ENCODE results near the gene SULT1C3.

SULT1C3 gene

GRCh38 chr2:108266218-108266617 lies 26.4 kb downstream of the SULT1C3 start:
- no peaks in the 10 kb centered on the region for H3K27me3 ChIP-seq (ENCODE audit: insufficient read depth, low read length, poor library complexity)
- H3K23ac ChIP-seq (ENCODE audit: low read length), result no peak overlapping the region
- no CpG with 5 or more reads among the region's 3 CpGs for WGBS (ENCODE audit: extremely low coverage, insufficient coverage, low lambda C conversion rate)
- H2BK5ac ChIP-seq (ENCODE audit: low read length), result no peak overlapping the region
- H3K27ac ChIP-seq (ENCODE audit: low read depth, low read length), result no peak overlapping the region
- H3K9ac ChIP-seq (ENCODE audit: low read length), result no peak overlapping the region
- H3K79me1 ChIP-seq (ENCODE audit: low read length), result no peaks in the 10 kb centered on the region
- no peak overlapping the region for H3K4me2 ChIP-seq (ENCODE audit: low read length)
- no peak overlapping the region for H3K4me3 ChIP-seq (ENCODE audit: low read length)
- no peak overlapping the region for H4K5ac ChIP-seq (ENCODE audit: low read length)
- H3K56ac ChIP-seq (ENCODE audit: low read length), result no peak overlapping the region
- no peaks in the 10 kb centered on the region for H3K36me3 ChIP-seq (ENCODE audit: control insufficient read depth, insufficient read depth, low read length)
- no peak overlapping the region for H4K8ac ChIP-seq (ENCODE audit: low read depth, low read length)
- H2AK5ac ChIP-seq (ENCODE audit: low read length), result no peak overlapping the region
- H3K79me2 ChIP-seq (ENCODE audit: control insufficient read depth, insufficient read depth, low read length), result no peaks in the 10 kb centered on the region
- DNase-seq, result no peak
- H3K4ac ChIP-seq (ENCODE audit: low read depth, low read length), result no peak overlapping the region
- no peak overlapping the region for H3K18ac ChIP-seq (ENCODE audit: low read length)
- H2BK120ac ChIP-seq (ENCODE audit: low read depth, low read length), result no peak overlapping the region
- H3K4me1 ChIP-seq (ENCODE audit: control insufficient read depth, low read depth, low read length), result no peaks in the 10 kb centered on the region
- no peak overlapping the region for H2BK15ac ChIP-seq (replicated peaks; ENCODE audit: low read depth)

GRCh38 chr2:108267101-108267500 lies 27.3 kb downstream of the SULT1C3 start:
- no peak for DNase-seq
- Histone ChIP-seq H3K27ac (ENCODE audit: low read depth, low read length) (no peak overlapping the region), H3K4me3 (ENCODE audit: low read length) (no peak overlapping the region)

GRCh38 chr2:108268001-108268400 lies 28.2 kb downstream of the SULT1C3 start:
- Histone ChIP-seq H3K4me2 (ENCODE audit: low read length) (no peak overlapping the region), H3K23ac (ENCODE audit: low read length) (no peak overlapping the region), H3K4me3 (ENCODE audit: low read length) (no peak overlapping the region), H3K4me1 (ENCODE audit: control insufficient read depth, low read depth, low read length) (no peaks in the 10 kb centered on the region), H3K4ac (ENCODE audit: low read depth, low read length) (no peak overlapping the region), H2BK15ac (replicated peaks; ENCODE audit: low read depth) (no peak overlapping the region), H3K79me2 (ENCODE audit: control insufficient read depth, insufficient read depth, low read length) (no peaks in the 10 kb centered on the region), H4K8ac (ENCODE audit: low read depth, low read length) (no peak overlapping the region), H3K36me3 (ENCODE audit: control insufficient read depth, insufficient read depth, low read length) (no peaks in the 10 kb centered on the region), H4K5ac (ENCODE audit: low read length) (no peak overlapping the region), H3K18ac (ENCODE audit: low read length) (no peak overlapping the region), H3K27ac (ENCODE audit: low read depth, low read length) (no peak overlapping the region), H3K9ac (ENCODE audit: low read length) (no peak overlapping the region), H3K56ac (ENCODE audit: low read length) (no peak overlapping the region), H2AK5ac (ENCODE audit: low read length) (no peak overlapping the region), H2BK5ac (ENCODE audit: low read length) (no peak overlapping the region), H3K27me3 (ENCODE audit: insufficient read depth, low read length, poor library complexity) (no peaks in the 10 kb centered on the region), H2BK120ac (ENCODE audit: low read depth, low read length) (no peak overlapping the region), H3K79me1 (ENCODE audit: low read length) (no peaks in the 10 kb centered on the region)
- no peak for DNase-seq
- WGBS (ENCODE audit: extremely low coverage, insufficient coverage, low lambda C conversion rate), result no CpG with 5 or more reads among the region's 4 CpGs

More at GRCh38 chr2:108267101-108267500, 27.3 kb downstream of the SULT1C3 start:
- Histone ChIP-seq H3K4me1 (ENCODE audit: control insufficient read depth, low read depth, low read length) (no peaks in the 10 kb centered on the region), H3K27me3 (ENCODE audit: insufficient read depth, low read length, poor library complexity) (no peaks in the 10 kb centered on the region), H3K36me3 (ENCODE audit: control insufficient read depth, insufficient read depth, low read length) (no peaks in the 10 kb centered on the region), H3K79me2 (ENCODE audit: control insufficient read depth, insufficient read depth, low read length) (no peaks in the 10 kb centered on the region), H3K9ac (ENCODE audit: low read length) (no peak overlapping the region), H3K23ac (ENCODE audit: low read length) (no peak overlapping the region), H3K56ac (ENCODE audit: low read length) (no peak overlapping the region), H2BK5ac (ENCODE audit: low read length) (no peak overlapping the region), H3K4ac (ENCODE audit: low read depth, low read length) (no peak overlapping the region), H3K4me2 (ENCODE audit: low read length) (no peak overlapping the region), H2BK15ac (replicated peaks; ENCODE audit: low read depth) (no peak overlapping the region), H4K8ac (ENCODE audit: low read depth, low read length) (no peak overlapping the region), H3K79me1 (ENCODE audit: low read length) (no peaks in the 10 kb centered on the region), H3K18ac (ENCODE audit: low read length) (no peak overlapping the region), H2BK120ac (ENCODE audit: low read depth, low read length) (no peak overlapping the region), H2AK5ac (ENCODE audit: low read length) (no peak overlapping the region), H4K5ac (ENCODE audit: low read length) (no peak overlapping the region)
- WGBS (ENCODE audit: extremely low coverage, insufficient coverage, low lambda C conversion rate), result no CpG with 5 or more reads among the region's 5 CpGs

DNA sequence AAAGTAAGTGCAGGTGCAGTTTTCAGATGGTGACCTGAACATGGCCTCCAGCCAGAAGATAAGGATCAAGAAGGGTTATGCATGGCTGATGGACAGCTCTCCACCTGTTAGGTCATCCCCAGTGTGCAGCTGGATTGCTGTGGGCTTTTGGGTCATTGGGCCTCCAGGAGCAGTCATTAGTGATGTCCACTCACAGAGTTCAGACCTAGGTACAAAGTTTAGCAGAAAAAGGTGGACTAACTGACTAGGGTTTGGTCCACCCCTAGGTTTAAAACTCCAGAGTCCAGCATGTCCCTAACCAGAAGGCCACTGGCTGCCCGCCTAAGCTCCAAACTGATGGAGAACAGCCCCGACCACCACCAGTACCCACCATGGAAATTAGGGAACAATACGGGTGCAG lies 30.6 kb downstream of the SULT1C3 start:
- Histone ChIP-seq H2BK120ac (ENCODE audit: low read depth, low read length) (no peak overlapping the region), H2BK5ac (ENCODE audit: low read length) (no peak overlapping the region), H3K56ac (ENCODE audit: low read length) (no peak overlapping the region), H3K4me2 (ENCODE audit: low read length) (no peak overlapping the region), H3K23ac (ENCODE audit: low read length) (no peak overlapping the region), H2BK15ac (replicated peaks; ENCODE audit: low read depth) (no peak overlapping the region), H3K18ac (ENCODE audit: low read length) (no peak overlapping the region), H3K79me1 (ENCODE audit: low read length) (no peaks in the 10 kb centered on the region), H3K79me2 (ENCODE audit: control insufficient read depth, insufficient read depth, low read length) (no peaks in the 10 kb centered on the region), H3K4me1 (ENCODE audit: control insufficient read depth, low read depth, low read length) (no peaks in the 10 kb centered on the region), H4K8ac (ENCODE audit: low read depth, low read length) (no peak overlapping the region), H2AK5ac (ENCODE audit: low read length) (no peak overlapping the region), H3K9ac (ENCODE audit: low read length) (no peak overlapping the region), H3K4me3 (ENCODE audit: low read length) (no peak overlapping the region), H3K4ac (ENCODE audit: low read depth, low read length) (no peak overlapping the region), H3K27me3 (ENCODE audit: insufficient read depth, low read length, poor library complexity) (no peaks in the 10 kb centered on the region), H3K36me3 (ENCODE audit: control insufficient read depth, insufficient read depth, low read length) (no peaks in the 10 kb centered on the region), H4K5ac (ENCODE audit: low read length) (no peak overlapping the region), H3K27ac (ENCODE audit: low read depth, low read length) (no peak overlapping the region)
- DNase-seq, result no peak
- no CpG with 5 or more reads among the region's 3 CpGs for WGBS (ENCODE audit: extremely low coverage, insufficient coverage, low lambda C conversion rate)

GRCh38 chr2:108270768-108271506 lies 31.2 kb downstream of the SULT1C3 start:
- no peak overlapping the region for H3K27ac ChIP-seq (ENCODE audit: low read depth, low read length)
- H3K27me3 ChIP-seq (ENCODE audit: insufficient read depth, low read length, poor library complexity), result no peaks in the 10 kb centered on the region
- no peak overlapping the region for H4K8ac ChIP-seq (ENCODE audit: low read depth, low read length)
- no peak overlapping the region for H2BK120ac ChIP-seq (ENCODE audit: low read depth, low read length)
- no peaks in the 10 kb centered on the region for H3K4me1 ChIP-seq (ENCODE audit: control insufficient read depth, low read depth, low read length)
- no CpG with 5 or more reads among the region's 5 CpGs for whole genome bisulfite sequencing (ENCODE audit: extremely low coverage, insufficient coverage, low lambda C conversion rate)
- no peak overlapping the region for H4K5ac ChIP-seq (ENCODE audit: low read length)
- DNase-seq, result peak; percentile 11
- H3K18ac ChIP-seq (ENCODE audit: low read length), result no peak overlapping the region
- H3K23ac ChIP-seq (ENCODE audit: low read length), result no peak overlapping the region
- no peak overlapping the region for H3K4ac ChIP-seq (ENCODE audit: low read depth, low read length)
- H3K4me2 ChIP-seq (ENCODE audit: low read length), result no peak overlapping the region
- no peaks in the 10 kb centered on the region for H3K79me2 ChIP-seq (ENCODE audit: control insufficient read depth, insufficient read depth, low read length)
- H3K4me3 ChIP-seq (ENCODE audit: low read length), result no peak overlapping the region
- no peak overlapping the region for H2BK15ac ChIP-seq (replicated peaks; ENCODE audit: low read depth)
- no peak overlapping the region for H2AK5ac ChIP-seq (ENCODE audit: low read length)
- no peaks in the 10 kb centered on the region for H3K36me3 ChIP-seq (ENCODE audit: control insufficient read depth, insufficient read depth, low read length)
- no peak overlapping the region for H2BK5ac ChIP-seq (ENCODE audit: low read length)
- no peak overlapping the region for H3K9ac ChIP-seq (ENCODE audit: low read length)
- H3K79me1 ChIP-seq (ENCODE audit: low read length), result no peaks in the 10 kb centered on the region
- no peak overlapping the region for H3K56ac ChIP-seq (ENCODE audit: low read length)
